Endothelial cell (in vitro differentiated cells): ENCODE data around the gene TEP1. TPM values are rescaled to one million over a fixed set of nuclear protein-coding genes. Genes with fewer than 3 reads are reported as not detected.

Experiments
- DNase-seq: peaks from one replicate; pipeline ENCODE4 v3.0.0; 2021; ENCODE audit warnings: low spot score
- H3K27ac Mint-ChIP-seq: one replicate; pipeline ENCODE4 v1.8.0; 2021; ENCODE audit warnings: mixed read lengths, inconsistent platforms; ENCODE audit not compliant: unreplicated experiment
- H3K27me3 Mint-ChIP-seq: one replicate; pipeline ENCODE4 v1.8.0; 2021; ENCODE audit warnings: mild to moderate bottlenecking, moderate library complexity, mixed read lengths, inconsistent platforms; ENCODE audit not compliant: unreplicated experiment
- H3K36me3 Mint-ChIP-seq: one replicate; pipeline ENCODE4 v1.8.0; 2021; ENCODE audit warnings: mild to moderate bottlenecking, low read depth, mixed read lengths, inconsistent platforms; ENCODE audit not compliant: unreplicated experiment
- H3K4me1 Mint-ChIP-seq: one replicate; pipeline ENCODE4 v1.8.0; 2021; ENCODE audit warnings: mild to moderate bottlenecking, mixed read lengths, inconsistent platforms; ENCODE audit not compliant: unreplicated experiment
- H3K4me3 Mint-ChIP-seq: one replicate; pipeline ENCODE4 v1.8.0; 2021; ENCODE audit warnings: mild to moderate bottlenecking, mixed read lengths, inconsistent platforms; ENCODE audit not compliant: unreplicated experiment
- H3K9me3 Mint-ChIP-seq: one replicate; pipeline ENCODE4 v1.8.0; 2021; ENCODE audit warnings: mixed read lengths, inconsistent platforms; ENCODE audit not compliant: unreplicated experiment
- CTCF ChIP-seq: fragments of 200-600 bp; sonication (generic); IDR thresholded peaks from one replicate; pipeline ENCODE4 v1.5.0; 2021; ENCODE audit warnings: antibody characterized with exemption; ENCODE audit not compliant: unreplicated experiment
- total RNA-seq: library from RNA; stranded (reverse); fragmentation: NEBNext Ultra II Directional; extraction: Animal tissue kit (Norgen Biotek cat#: 25700); gene quantifications from one replicate; pipeline ENCODE4 v1.2.1, GENCODE V29; 2021; ENCODE audit not compliant: unreplicated experiment

The TEP1 gene
- total RNA-seq, 1 donor from 2014 or later: 44.0 TPM

GRCh38 chr14:20383032-20383431, 30.3 kb downstream of the TEP1 start:
- TF ChIP-seq CTCF: no peak
- DNase-seq: no peak
- no peaks in the 10 kb centered on the region for H3K4me1 Mint-ChIP-seq
- H3K27me3 Mint-ChIP-seq: peaks cover 13% of the 10 kb centered on the region
- no peak overlapping the region for H3K27ac Mint-ChIP-seq
- no peaks in the 10 kb centered on the region for H3K9me3 Mint-ChIP-seq
- H3K4me3 Mint-ChIP-seq: no peak overlapping the region
- H3K36me3 Mint-ChIP-seq: peaks cover 68% of the 10 kb centered on the region

- Mint-ChIP-seq H3K27ac (peak overlapping the region; percentile 30), H3K27me3 (peaks cover 13% of the 10 kb centered on the region), H3K4me3 (no peak overlapping the region), H3K9me3 (no peaks in the 10 kb centered on the region), H3K4me1 (no peaks in the 10 kb centered on the region), H3K36me3 (peaks cover 68% of the 10 kb centered on the region)
- no peak for TF ChIP-seq CTCF
- DNase-seq: no peak
Observed at GRCh38 chr14:20382526-20382925, 30.8 kb downstream of the TEP1 start.

- DNase-seq: no peak
- TF ChIP-seq CTCF: no peak
- Mint-ChIP-seq H3K27ac (peak overlapping the region; percentile 32), H3K27me3 (peaks cover 13% of the 10 kb centered on the region), H3K4me1 (no peaks in the 10 kb centered on the region), H3K36me3 (peaks cover 71% of the 10 kb centered on the region), H3K4me3 (no peak overlapping the region), H3K9me3 (no peaks in the 10 kb centered on the region)
Observed at GRCh38 chr14:20381341-20381740, 32.0 kb downstream of the TEP1 start.

DNA sequence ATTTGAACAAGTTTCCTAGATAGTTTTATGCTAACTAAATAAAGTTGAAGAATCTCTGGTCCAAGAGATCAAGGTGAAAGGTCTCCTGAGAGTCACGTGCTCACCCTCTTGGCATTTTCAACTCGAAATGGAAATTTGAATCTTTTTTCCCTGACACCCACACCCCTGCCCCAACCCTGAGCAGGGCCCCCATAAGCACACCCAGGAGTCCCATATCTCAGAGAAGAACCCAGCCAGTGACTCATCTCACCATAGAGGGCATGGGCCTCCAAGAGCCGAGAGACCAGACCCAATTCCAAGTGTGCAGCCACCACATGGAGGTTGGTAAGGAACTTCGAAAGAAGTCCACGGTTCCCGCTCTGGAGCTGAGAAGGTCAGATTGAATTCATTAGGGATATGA, 32.6 kb downstream of the TEP1 start:
- no peak for TF ChIP-seq CTCF
- peak overlapping the region; percentile 32 for H3K27ac Mint-ChIP-seq
- peak overlapping the region; percentile 56 for H3K4me3 Mint-ChIP-seq
- H3K4me1 Mint-ChIP-seq: no peaks in the 10 kb centered on the region
- peaks cover 11% of the 10 kb centered on the region for H3K27me3 Mint-ChIP-seq
- H3K9me3 Mint-ChIP-seq: no peaks in the 10 kb centered on the region
- peaks cover 70% of the 10 kb centered on the region for H3K36me3 Mint-ChIP-seq
- DNase-seq: no peak

DNA sequence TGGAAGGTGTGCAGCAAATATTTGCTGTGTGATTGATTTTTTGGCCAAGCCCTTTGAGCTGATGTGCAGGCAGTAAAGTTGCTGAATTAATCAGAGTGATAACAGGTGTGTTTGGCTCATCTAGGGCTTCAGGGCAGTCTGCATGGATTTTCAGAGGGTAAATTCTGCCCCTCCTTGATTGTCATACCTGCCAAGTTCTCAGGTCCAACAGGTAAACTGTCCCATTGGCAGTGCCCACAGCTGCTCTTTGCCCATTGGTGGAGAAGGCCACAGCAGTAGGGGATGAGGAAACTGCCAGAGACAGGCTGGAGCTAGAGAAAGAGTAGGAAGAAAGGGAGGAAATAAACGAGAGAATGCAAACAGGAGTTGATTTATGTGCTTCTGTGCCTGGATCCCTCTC, 33.6 kb downstream of the TEP1 start:
- peak overlapping the region; percentile 73 for H3K4me3 Mint-ChIP-seq
- no peak overlapping the region for H3K27ac Mint-ChIP-seq
- TF ChIP-seq CTCF: no peak
- H3K9me3 Mint-ChIP-seq: no peaks in the 10 kb centered on the region
- peaks cover 72% of the 10 kb centered on the region for H3K36me3 Mint-ChIP-seq
- no peak for DNase-seq
- H3K4me1 Mint-ChIP-seq: no peaks in the 10 kb centered on the region
- H3K27me3 Mint-ChIP-seq: peaks cover 11% of the 10 kb centered on the region
